HG03175 (cell line): Measurements from ENCODE around the gene SLC7A7.
"Not testable (repeated sequence)": the region's sequence is repeated elsewhere in the genome, so short reads cannot be mapped to it uniquely, and the experiment has no call there.

Experiments used
- ATAC-seq: cut with Tn5 transposase; IDR thresholded peaks from one replicate; pipeline ENCODE4 v1.9.1; 2021; ENCODE audit warnings: mild to moderate bottlenecking, moderate library complexity; ENCODE audit not compliant: unreplicated experiment

Gene SLC7A7

GRCh38 chr14:22822016-22822570 lies 6.9 kb upstream of the SLC7A7 start:
- ATAC-seq = no peak

GRCh38 chr14:22821193-22822015 lies 6.2 kb upstream of the SLC7A7 start:
- no peak for ATAC-seq

- no peak for ATAC-seq
Observed at GRCh38 chr14:22820731-22821130, 5.5 kb upstream of the SLC7A7 start.

GRCh38 chr14:22819151-22819988 lies 4.1 kb upstream of the SLC7A7 start:
- peak; percentile 53 for ATAC-seq

GRCh38 chr14:22814373-22814772 lies 862 bp downstream of the SLC7A7 start:
- no peak for ATAC-seq

- no peak for ATAC-seq
Observed at GRCh38 chr14:22813145-22813544, 2.1 kb downstream of the SLC7A7 start.

- no peak for ATAC-seq
Observed at GRCh38 chr14:22812744-22813143, 2.5 kb downstream of the SLC7A7 start.

- no peak for ATAC-seq
Observed at GRCh38 chr14:22811722-22812121, 3.5 kb downstream of the SLC7A7 start.

- no peak for ATAC-seq
Observed at GRCh38 chr14:22808388-22809209, 6.6 kb downstream of the SLC7A7 start.

- no peak for ATAC-seq
Observed at GRCh38 chr14:22807432-22808087, 7.7 kb downstream of the SLC7A7 start.

- ATAC-seq = not testable (repeated sequence)
Observed at GRCh38 chr14:22805235-22805634, 10.0 kb downstream of the SLC7A7 start.

- peak; percentile 37 for ATAC-seq
Observed at GRCh38 chr14:22803687-22803974, 11.6 kb downstream of the SLC7A7 start.

GRCh38 chr14:22802860-22803686 lies 12.2 kb downstream of the SLC7A7 start:
- peak; percentile 52 for ATAC-seq

- ATAC-seq = no peak
Observed at GRCh38 chr14:22801716-22802115, 13.5 kb downstream of the SLC7A7 start.

- ATAC-seq = no peak
Observed at GRCh38 chr14:22800346-22800745, 14.9 kb downstream of the SLC7A7 start.

- ATAC-seq = no peak
Observed at GRCh38 chr14:22798528-22798927, 16.7 kb downstream of the SLC7A7 start.

- no peak for ATAC-seq
Observed at GRCh38 chr14:22797017-22797917, 18.0 kb downstream of the SLC7A7 start.

- peak; percentile 66 for ATAC-seq
Observed at GRCh38 chr14:22796087-22796707, 19.0 kb downstream of the SLC7A7 start.
